GM23248 (cell line): ENCODE measurements around the gene CDH16. TPM values are rescaled to one million over a fixed set of nuclear protein-coding genes. Genes with fewer than 3 reads are reported as not detected.
"Not testable (repeated sequence)": the region's sequence is repeated elsewhere in the genome, so short reads cannot be mapped to it uniquely, and the experiment has no call there.

ENCODE experiments used
- DNase-seq: peaks from one replicate; pipeline ENCODE4 v3.0.0-alpha.2; 2015
- H2AFZ ChIP-seq: fragments of 200-600 bp; sonication (generic); 2 replicates; pipeline ENCODE4 v1.6.1; 2016; ENCODE audit warnings: antibody characterized with exemption
- H3F3A ChIP-seq: fragments of 200-600 bp; sonication (generic); 2 replicates; pipeline ENCODE4 v1.6.1; 2016; ENCODE audit warnings: mild to moderate bottlenecking, antibody characterized with exemption, mixed run types; ENCODE audit not compliant: insufficient read depth
- H3K27ac ChIP-seq: fragments of 200-600 bp; sonication (generic); 2 replicates; pipeline ENCODE4 v1.5.1; 2016; ENCODE audit warnings: mild to moderate bottlenecking
- H3K27me3 ChIP-seq: fragments of 200-600 bp; sonication (generic); replicated peaks from 2 replicates; pipeline ENCODE4 v1.6.1; 2016; ENCODE audit warnings: mild to moderate bottlenecking; ENCODE audit not compliant: insufficient read depth
- H3K36me3 ChIP-seq: fragments of 200-600 bp; sonication (generic); 2 replicates; pipeline ENCODE4 v1.6.1; 2016; ENCODE audit warnings: low read depth, mild to moderate bottlenecking
- H3K4me1 ChIP-seq: fragments of 200-600 bp; sonication (generic); 2 replicates; pipeline ENCODE4 v1.6.1; 2016; ENCODE audit warnings: mild to moderate bottlenecking; ENCODE audit not compliant: insufficient read depth
- H3K4me2 ChIP-seq: fragments of 200-600 bp; sonication (generic); one replicate; pipeline ENCODE4 v1.6.1; 2016; ENCODE audit warnings: mild to moderate bottlenecking; ENCODE audit not compliant: unreplicated experiment
- H3K4me3 ChIP-seq: fragments of 200-600 bp; sonication (generic); 2 replicates; pipeline ENCODE4 v1.5.1; 2016; ENCODE audit warnings: mild to moderate bottlenecking
- H3K79me2 ChIP-seq: fragments of 200-600 bp; sonication (generic); 2 replicates; pipeline ENCODE4 v1.6.1; 2016; ENCODE audit warnings: mild to moderate bottlenecking; ENCODE audit not compliant: insufficient read depth
- H3K9ac ChIP-seq: fragments of 200-600 bp; sonication (generic); 2 replicates; pipeline ENCODE4 v1.6.1; 2016; ENCODE audit warnings: mild to moderate bottlenecking
- H3K9me2 ChIP-seq: fragments of 200-600 bp; sonication (generic); 2 replicates; pipeline ENCODE4 v1.6.1; 2016; ENCODE audit warnings: mixed run types, mild to moderate bottlenecking, moderate library complexity; ENCODE audit not compliant: insufficient read depth
- H3K9me3 ChIP-seq: fragments of 200-600 bp; sonication (generic); one replicate; pipeline ENCODE4 v1.6.1; 2017; ENCODE audit warnings: low read depth
- H4K20me1 ChIP-seq: fragments of 200-600 bp; sonication (generic); 2 replicates; pipeline ENCODE4 v1.6.0; 2016; ENCODE audit not compliant: insufficient read depth
- EZH2 ChIP-seq: fragments of 200-600 bp; sonication (generic); IDR thresholded peaks from 2 replicates; pipeline ENCODE4 v1.6.1; 2018; ENCODE audit warnings: antibody characterized with exemption, mild to moderate bottlenecking; ENCODE audit not compliant: insufficient read depth, poor library complexity, severe bottlenecking
- EZH2phosphoT487 ChIP-seq: fragments of 200-600 bp; sonication (generic); IDR thresholded peaks from 2 replicates; pipeline ENCODE4 v1.6.1; 2018; ENCODE audit warnings: antibody characterized with exemption, moderate library complexity, mild to moderate bottlenecking, low read depth; ENCODE audit not compliant: insufficient read depth
- WGBS, 2 experiments: methylation state at CpG; one replicate each; pipeline ENCODE4 v1.1.6; 2015 to 2017; ENCODE audit warnings: low lambda C conversion rate in 2 of 2, low coverage in 1 of 2; ENCODE audit errors: missing lambda C conversion rate in 2 of 2; 5-methylcytosine and 5-hydroxymethylcytosine counted together
- in situ Hi-C: fragments of 300-500 bp; cut with MboI; formaldehyde crosslinking; loops from 2 replicates; pipeline ENCODE4 v1.15.0; 2020
- polyA plus RNA-seq: library from polyadenylated mRNA; unstranded; fragments of >200 nt; fragmentation: Nextera tagmentation; extraction: Ambion mirVana; gene quantifications from 2 replicates; pipeline ENCODE4 v1.2.1, GENCODE V29; 2016
- total RNA-seq: library from RNA; depleted of rRNA; stranded (reverse); fragments of >200 nt; shearing (Covaris generic); gene quantifications from 2 replicates; pipeline ENCODE4 v1.2.3, GENCODE V29; 2014

The CDH16 gene
- total and polyA plus RNA-seq, 2 experiments from 2014 or later: not detected

DNA sequence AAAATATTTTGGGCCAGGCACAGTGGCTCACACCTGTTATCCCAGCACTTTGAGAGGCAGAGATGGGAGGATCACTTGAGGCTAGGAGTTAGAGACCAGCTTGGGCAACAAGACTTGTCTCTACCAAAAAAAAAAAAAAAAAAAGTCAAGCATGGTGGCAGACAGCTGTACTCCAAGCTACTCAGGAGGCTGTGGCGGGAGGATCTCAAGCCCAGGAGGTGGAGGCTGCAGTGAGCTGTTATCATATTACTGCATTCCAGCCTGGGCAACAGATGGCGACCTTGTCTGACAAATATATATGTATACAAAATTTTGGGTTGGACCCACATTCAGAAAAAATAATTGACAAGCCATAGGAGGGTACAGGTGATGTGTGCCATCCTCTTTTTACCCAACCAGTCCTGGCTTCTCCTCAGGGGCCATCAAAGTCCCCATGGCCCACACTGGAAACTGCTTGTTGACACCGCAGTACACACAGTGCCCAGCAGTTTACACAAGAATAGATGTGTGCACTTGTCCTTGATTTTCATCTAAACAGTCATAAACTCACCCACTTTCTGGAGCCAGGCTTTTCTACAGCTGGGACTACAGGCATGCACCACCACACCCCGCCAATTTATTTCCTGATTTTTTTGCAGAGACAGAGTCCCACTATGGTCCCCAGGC lies 18.3 kb upstream of the CDH16 start:
- Histone ChIP-seq H4K20me1 (no peaks in the 10 kb centered on the region; the same call in 1 of the 2 replicates), H3K4me2 (no peak overlapping the region), H3K27me3 (no peaks in the 10 kb centered on the region), H3K9ac (no peak overlapping the region), H3K79me2 (peaks cover 48% of the 10 kb centered on the region), H3K27ac (no peak overlapping the region), H3F3A (no peaks in the 10 kb centered on the region), H3K4me3 (no peak overlapping the region), H3K36me3 (peaks cover 6% of the 10 kb centered on the region; the same call in 1 of the 2 replicates), H3K9me3 (no peaks in the 10 kb centered on the region), H2AFZ (no peak overlapping the region), H3K4me1 (peaks cover 14% of the 10 kb centered on the region; the same call in 1 of the 2 replicates), H3K9me2 (no peaks in the 10 kb centered on the region)
- 89 to 93% methylated on average over 4 of the region's 4 CpGs for WGBS, 2 experiments
- no peak for DNase-seq
- in situ Hi-C loops: no loop called here
- no peak for TF ChIP-seq EZH2
- TF ChIP-seq EZH2phosphoT487: no peak

DNA sequence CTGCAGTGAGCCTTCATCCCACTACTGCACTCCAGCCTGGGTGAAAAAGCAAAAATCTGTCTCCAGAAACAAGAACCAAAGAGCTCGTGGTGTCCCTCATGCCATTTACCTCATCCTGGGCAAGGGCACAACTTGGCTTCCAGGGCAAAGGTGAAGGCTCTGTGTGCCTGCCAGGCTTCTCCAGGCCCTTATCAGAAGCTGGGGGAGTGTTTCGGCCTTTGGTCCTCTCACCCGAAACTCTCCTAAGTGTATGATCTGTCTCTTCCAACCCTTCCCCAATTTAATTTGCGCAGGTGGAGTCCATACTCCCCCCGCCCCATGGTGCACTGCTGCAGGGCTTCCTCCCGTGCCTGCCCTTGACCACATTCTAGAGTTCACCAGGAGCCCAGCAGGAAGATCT lies 17.8 kb upstream of the CDH16 start:
- peak overlapping the region; percentile 84 for H3K4me3 ChIP-seq
- peaks cover 14% of the 10 kb centered on the region; the same call in 1 of the 2 replicates for H3K4me1 ChIP-seq
- no peaks in the 10 kb centered on the region for H3K9me2 ChIP-seq
- H3F3A ChIP-seq: no peaks in the 10 kb centered on the region
- no peaks in the 10 kb centered on the region; the same call in 1 of the 2 replicates for H4K20me1 ChIP-seq
- no peak overlapping the region for H3K27ac ChIP-seq
- peaks cover 3% of the 10 kb centered on the region; the same call in 1 of the 2 replicates for H3K36me3 ChIP-seq
- TF ChIP-seq EZH2: no peak
- no peak for TF ChIP-seq EZH2phosphoT487
- H2AFZ ChIP-seq: no peak overlapping the region
- H3K4me2 ChIP-seq: no peak overlapping the region
- DNase-seq: no peak
- no peaks in the 10 kb centered on the region for H3K9me3 ChIP-seq
- in situ Hi-C loops: no loop called here
- WGBS, 2 experiments: 86 to 93% methylated on average over 6 of the region's 6 CpGs
- H3K27me3 ChIP-seq: no peaks in the 10 kb centered on the region
- peaks cover 48% of the 10 kb centered on the region for H3K79me2 ChIP-seq
- H3K9ac ChIP-seq: no peak overlapping the region

DNA sequence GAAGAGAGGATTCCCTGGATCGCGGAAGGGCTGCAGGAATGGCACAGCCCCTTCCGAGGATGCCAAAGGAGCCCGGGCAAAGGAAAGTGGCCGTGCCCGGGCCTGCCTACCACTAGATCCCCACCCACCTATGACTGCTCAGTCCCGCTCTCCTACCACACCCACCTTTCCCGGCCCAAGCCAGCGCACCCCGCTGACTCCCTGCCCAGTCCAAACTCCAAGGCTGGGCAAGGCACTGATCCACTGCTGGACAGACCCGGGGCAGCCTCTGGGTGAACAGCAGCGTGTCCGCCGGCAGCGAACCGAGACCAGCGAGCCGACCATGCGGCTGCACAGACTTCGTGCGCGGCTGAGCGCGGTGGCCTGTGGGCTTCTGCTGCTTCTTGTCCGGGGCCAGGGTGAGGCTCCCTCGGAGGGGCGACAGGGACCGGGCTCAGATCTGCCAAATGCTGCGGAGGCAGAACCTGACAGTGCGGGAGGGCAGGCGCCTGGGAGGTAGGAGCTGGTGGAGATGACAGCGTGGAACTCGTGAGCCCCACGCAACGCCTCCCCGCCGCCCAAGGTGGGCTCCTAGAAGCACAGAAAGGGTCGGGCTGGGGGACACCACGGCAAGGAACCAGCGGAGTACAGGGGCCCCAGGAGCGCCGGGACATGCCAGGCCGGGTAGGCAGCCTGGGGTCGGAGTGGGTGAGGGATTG lies 16.8 kb upstream of the CDH16 start, which contains the start of gene CES2:
Gene CES2 (plus strand): TSS at position 203 of the 698 bp plus-strand sequence. CDS start 120 bp downstream, at position 323.
- H3F3A ChIP-seq: no peaks in the 10 kb centered on the region
- in situ Hi-C loops: no loop called here
- TF ChIP-seq EZH2 (no peak), EZH2phosphoT487 (no peak)
- H3K27me3 ChIP-seq: no peaks in the 10 kb centered on the region
- H4K20me1 ChIP-seq: no peaks in the 10 kb centered on the region; the same call in 1 of the 2 replicates
- no peaks in the 10 kb centered on the region for H3K9me3 ChIP-seq
- H3K9me2 ChIP-seq: no peaks in the 10 kb centered on the region
- peak within 1 kb of the TSS; percentile 69 for H2AFZ ChIP-seq
- H3K4me3 ChIP-seq: peak within 1 kb of the TSS; percentile 84
- peak; percentile 86 for DNase-seq
- H3K27ac ChIP-seq: peak within 1 kb of the TSS; percentile 59
- peaks cover 48% of the 10 kb centered on the region for H3K79me2 ChIP-seq
- H3K36me3 ChIP-seq: peaks cover 3% of the 10 kb centered on the region; the same call in 1 of the 2 replicates
- peak within 1 kb of the TSS; percentile 90 for H3K9ac ChIP-seq
- H3K4me1 ChIP-seq: peaks cover 14% of the 10 kb centered on the region; the same call in 1 of the 2 replicates
- peak within 1 kb of the TSS; percentile 99 for H3K4me2 ChIP-seq
- WGBS, 2 experiments: 11 to 12% methylated on average over 44 of the region's 44 CpGs

DNA sequence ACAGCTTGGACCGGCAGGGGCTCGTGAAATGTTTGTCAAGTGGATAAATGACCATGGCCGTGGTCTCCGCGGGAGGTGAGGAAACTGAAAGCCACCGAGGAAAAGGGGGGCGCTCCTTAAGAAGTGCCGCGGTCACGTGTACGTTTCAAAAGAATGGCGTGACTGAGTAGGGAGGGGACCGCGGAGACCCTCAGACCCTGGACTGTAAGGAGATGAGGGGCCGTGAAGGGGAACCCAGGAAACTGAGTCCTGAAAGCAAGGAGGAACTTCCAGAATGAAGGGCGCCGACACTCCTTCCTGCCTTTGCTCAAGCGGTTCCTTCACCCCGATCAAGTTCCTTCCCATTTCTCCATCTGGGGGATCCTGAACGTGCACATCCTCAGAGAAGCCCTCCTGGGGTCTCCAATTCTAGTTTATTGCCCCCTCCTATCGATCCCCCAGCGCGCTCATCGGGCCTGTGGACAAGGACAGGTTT lies 16.2 kb upstream of the CDH16 start:
- Histone ChIP-seq H2AFZ (peak overlapping the region; percentile 69), H3K4me3 (peak overlapping the region; percentile 84), H3K4me2 (peak overlapping the region; percentile 99), H3K9ac (peak overlapping the region; percentile 90), H3K4me1 (peaks cover 14% of the 10 kb centered on the region; the same call in 1 of the 2 replicates), H3K27ac (peak overlapping the region; percentile 59), H3K79me2 (peaks cover 48% of the 10 kb centered on the region)
- H3K9me2 ChIP-seq, H4K20me1 ChIP-seq, DNase-seq, in situ Hi-C loops, H3K36me3 ChIP-seq, H3K27me3 ChIP-seq, H3K9me3 ChIP-seq, H3F3A ChIP-seq: not testable (repeated sequence)
- 1 to 2% methylated on average over 23 to 24 of the region's 24 CpGs for WGBS, 2 experiments
